Stimulated activated naive CD8-positive, alpha-beta T cell treated with anti-CD3 and anti-CD28 coated beads, Interleukin-15, amount 100 ng/mL, for 72 hours (primary cell): ENCODE data around the gene MYO10.

Source experiments
- ATAC-seq: fragments of 150-1000 bp; cut with Tn5 transposase; 2 replicates; pipeline ENCODE4 v1.10.0; 2021; ENCODE audit warnings: mild to moderate bottlenecking, moderate library complexity
- DNase-seq, 2 donors: peaks; one replicate each; pipeline ENCODE4 v3.0.0; 2021 to 2022
- H3K27ac Mint-ChIP-seq, 2 donors: one replicate each; pipeline ENCODE4 v1.8.0; 2022; ENCODE audit warnings: mild to moderate bottlenecking in 2 of 2, mixed read lengths in 2 of 2, moderate library complexity in 2 of 2
- H3K27me3 Mint-ChIP-seq: one replicate; pipeline ENCODE4 v1.8.0; 2022; ENCODE audit warnings: mixed read lengths
- H3K4me1 Mint-ChIP-seq: one replicate; pipeline ENCODE4 v1.8.0; 2022; ENCODE audit warnings: mild to moderate bottlenecking, mixed read lengths
- H3K4me3 Mint-ChIP-seq, 2 donors: one replicate each; pipeline ENCODE4 v1.8.0; 2022; ENCODE audit warnings: mild to moderate bottlenecking in 2 of 2, mixed read lengths in 2 of 2, moderate library complexity in 1 of 2
- H3K9me3 Mint-ChIP-seq, 2 donors: one replicate each; pipeline ENCODE4 v1.8.0; 2022; ENCODE audit warnings: mixed read lengths in 2 of 2

MYO10 gene

DNA sequence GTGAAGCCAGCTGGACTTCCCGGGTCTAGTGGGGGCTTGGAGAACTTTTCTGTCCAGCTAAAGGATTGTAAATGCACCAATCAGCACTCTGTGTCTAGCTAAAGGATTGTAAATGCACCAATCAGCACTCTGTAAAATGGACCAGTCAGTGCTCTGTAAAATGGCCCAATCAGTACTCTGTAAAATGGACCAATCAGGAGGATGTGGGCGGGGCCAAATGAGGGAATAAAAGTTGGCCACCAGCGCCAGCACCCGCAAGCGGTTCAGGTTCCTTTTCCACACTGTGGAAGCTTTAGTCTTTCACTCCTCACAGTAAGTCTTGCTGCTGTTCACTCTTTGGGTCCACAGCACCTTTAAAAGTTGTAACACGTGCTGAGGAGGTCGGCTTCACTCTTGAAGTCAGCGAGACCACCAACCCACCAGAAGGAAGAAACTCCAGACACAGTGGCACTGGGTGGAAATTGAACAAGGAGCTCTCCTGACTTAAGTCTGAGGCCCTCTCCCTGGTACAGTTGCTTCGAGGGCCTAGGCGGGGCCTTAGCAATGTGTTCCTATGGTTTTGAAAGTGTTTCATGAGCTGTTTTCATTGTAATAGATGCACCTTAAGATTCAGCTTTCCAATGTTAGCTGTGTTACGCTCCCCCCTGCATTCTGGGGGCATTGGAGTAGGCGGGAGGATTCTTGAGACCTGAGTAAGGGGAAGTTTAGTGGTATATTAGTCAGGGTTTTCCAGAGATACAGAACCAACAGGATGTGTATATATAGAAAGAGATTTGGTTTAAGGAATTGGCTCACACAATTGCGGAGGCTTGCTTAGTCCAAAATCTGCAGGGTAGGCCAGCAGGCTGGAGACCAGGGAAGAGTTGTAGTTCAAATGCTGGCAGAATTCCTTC, 21.5 kb upstream of the MYO10 start:
- H3K4me3 Mint-ChIP-seq, result no peak overlapping the region
- no peaks in the 10 kb centered on the region for H3K4me1 Mint-ChIP-seq
- H3K27me3 Mint-ChIP-seq, result peaks cover 7% of the 10 kb centered on the region
- DNase-seq, result no peak
- peaks cover 0 to 9% of the 10 kb centered on the region in 2 donors for H3K9me3 Mint-ChIP-seq
- H3K27ac Mint-ChIP-seq, result no peak overlapping the region
- ATAC-seq, result no peak

DNA sequence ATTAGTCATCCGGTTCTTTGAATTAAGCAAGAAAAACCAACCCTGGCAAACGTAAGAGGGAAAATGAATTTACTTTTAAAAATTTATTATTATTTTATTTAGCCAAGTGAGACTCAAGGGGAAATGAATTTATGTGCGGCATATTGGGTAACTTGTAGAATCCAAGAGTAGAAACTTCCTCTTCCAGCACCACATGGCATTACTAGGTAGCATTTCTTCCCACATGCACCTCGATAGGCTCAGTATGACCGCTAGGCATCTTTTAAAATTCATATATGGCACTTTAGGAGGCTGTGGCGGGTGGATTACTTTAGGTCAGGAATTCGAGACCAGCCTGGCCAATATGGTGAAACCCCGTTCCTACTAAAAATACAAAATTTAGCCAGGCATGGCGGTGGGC, 17.6 kb upstream of the MYO10 start:
- ATAC-seq, result no peak
- peaks cover 7 to 20% of the 10 kb centered on the region in 2 donors for H3K9me3 Mint-ChIP-seq
- peak overlapping the region in 1 of 2 donors; percentile 48 for H3K27ac Mint-ChIP-seq
- no peaks in the 10 kb centered on the region for H3K4me1 Mint-ChIP-seq
- no peak for DNase-seq
- H3K4me3 Mint-ChIP-seq, result no peak overlapping the region
- peaks cover 7% of the 10 kb centered on the region for H3K27me3 Mint-ChIP-seq

DNA sequence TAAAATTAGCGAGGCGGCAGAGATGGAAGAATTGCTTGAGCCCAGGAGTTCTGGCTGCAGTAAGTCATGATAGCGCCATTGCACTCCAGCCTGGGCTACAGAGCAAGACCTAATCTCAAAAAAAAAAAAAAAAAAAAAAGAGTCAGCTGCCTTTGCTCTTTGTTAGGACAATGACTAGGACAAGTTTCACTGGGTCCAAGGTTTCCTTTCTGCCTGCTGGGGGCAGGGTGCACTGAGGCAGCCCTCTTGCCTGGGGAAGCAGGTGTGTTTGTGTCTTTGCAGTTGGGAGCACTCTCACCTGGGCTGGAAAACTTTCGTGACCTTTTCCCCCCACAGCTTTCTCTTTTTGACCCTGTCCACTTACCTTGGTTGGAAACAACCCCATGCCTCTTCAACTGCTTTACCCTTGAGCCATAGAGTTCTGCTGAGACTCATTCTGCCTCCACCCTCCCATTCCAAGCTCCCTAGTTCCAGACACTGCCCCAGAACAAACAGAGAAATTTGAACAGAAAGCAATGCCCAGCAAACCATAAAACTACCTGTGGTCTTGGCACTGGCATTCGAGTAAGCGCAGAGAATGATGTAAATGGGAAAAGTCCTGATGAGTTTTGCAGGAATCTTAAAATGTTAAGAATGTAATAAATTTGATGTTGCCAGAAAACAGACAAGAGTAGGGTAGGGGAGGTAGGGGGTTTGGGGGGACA, 17.0 kb upstream of the MYO10 start:
- no peak overlapping the region for H3K27ac Mint-ChIP-seq
- peaks cover 11 to 20% of the 10 kb centered on the region in 2 donors for H3K9me3 Mint-ChIP-seq
- peaks cover 7% of the 10 kb centered on the region for H3K27me3 Mint-ChIP-seq
- H3K4me3 Mint-ChIP-seq, result no peak overlapping the region
- DNase-seq (no peak), ATAC-seq (no peak)
- no peaks in the 10 kb centered on the region for H3K4me1 Mint-ChIP-seq

DNA sequence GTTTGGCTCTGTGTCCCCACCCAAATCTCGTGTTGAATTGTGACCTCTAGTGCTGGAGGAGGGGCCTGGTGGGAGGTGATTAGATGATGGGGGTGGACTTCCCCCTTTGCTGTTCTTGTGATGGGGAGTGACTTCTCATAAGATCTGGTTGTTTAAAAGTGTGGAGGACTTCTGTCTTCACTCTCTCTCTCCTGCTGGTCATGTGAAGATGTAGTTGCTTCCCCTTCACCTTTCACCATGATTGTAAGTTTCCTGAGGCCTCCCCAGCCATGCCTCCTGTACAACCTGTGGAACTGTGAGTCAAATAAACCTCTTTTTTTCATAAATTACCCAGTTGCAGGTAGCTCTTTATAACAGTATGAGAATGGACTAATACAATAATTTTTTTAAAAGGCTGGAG, 10.6 kb upstream of the MYO10 start:
- no peak for DNase-seq
- H3K9me3 Mint-ChIP-seq, result peaks cover 25 to 32% of the 10 kb centered on the region in 2 donors
- no peaks in the 10 kb centered on the region for H3K4me1 Mint-ChIP-seq
- peaks cover 7% of the 10 kb centered on the region for H3K27me3 Mint-ChIP-seq
- ATAC-seq, result no peak
- no peak overlapping the region for H3K4me3 Mint-ChIP-seq
- no peak overlapping the region for H3K27ac Mint-ChIP-seq

DNA sequence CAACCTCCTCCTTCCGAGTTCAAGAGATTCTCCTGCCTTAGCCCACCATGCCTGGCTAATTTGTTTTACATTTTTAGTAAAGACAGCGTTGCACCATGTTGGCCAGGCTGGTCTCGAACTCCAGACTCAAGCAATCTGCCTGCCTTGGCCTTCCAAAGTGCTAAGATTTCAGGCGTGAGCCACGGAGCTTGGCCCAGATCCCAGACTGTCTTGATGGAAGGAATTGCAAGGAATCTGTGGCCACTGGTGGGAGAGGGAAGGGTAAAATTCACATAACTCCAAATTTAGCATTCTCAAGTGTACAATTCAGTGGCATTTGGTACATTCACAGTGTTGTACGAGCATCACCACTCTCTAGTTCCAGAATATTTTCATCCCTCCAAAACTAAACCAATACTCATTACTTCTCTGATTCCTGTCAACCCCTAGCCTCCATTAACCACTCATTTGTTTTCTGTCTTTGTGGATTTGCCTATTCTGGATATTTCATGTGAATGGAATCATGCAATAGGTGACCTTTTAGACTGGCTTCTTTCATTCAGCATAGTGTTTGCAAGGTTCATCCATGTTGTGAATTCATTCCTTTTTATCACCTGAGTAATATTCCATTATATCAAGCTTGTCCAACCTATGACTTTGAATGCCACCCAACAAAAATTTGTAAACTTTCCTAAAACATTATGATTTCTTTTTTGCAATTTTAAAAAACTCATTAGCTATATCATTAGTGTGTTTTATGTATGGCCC, 8.9 kb upstream of the MYO10 start:
- Mint-ChIP-seq H3K4me3 (no peak overlapping the region), H3K27me3 (peaks cover 14% of the 10 kb centered on the region), H3K4me1 (no peaks in the 10 kb centered on the region), H3K9me3 (peaks cover 25 to 31% of the 10 kb centered on the region in 2 donors), H3K27ac (no peak overlapping the region)
- no peak for DNase-seq
- no peak for ATAC-seq

DNA sequence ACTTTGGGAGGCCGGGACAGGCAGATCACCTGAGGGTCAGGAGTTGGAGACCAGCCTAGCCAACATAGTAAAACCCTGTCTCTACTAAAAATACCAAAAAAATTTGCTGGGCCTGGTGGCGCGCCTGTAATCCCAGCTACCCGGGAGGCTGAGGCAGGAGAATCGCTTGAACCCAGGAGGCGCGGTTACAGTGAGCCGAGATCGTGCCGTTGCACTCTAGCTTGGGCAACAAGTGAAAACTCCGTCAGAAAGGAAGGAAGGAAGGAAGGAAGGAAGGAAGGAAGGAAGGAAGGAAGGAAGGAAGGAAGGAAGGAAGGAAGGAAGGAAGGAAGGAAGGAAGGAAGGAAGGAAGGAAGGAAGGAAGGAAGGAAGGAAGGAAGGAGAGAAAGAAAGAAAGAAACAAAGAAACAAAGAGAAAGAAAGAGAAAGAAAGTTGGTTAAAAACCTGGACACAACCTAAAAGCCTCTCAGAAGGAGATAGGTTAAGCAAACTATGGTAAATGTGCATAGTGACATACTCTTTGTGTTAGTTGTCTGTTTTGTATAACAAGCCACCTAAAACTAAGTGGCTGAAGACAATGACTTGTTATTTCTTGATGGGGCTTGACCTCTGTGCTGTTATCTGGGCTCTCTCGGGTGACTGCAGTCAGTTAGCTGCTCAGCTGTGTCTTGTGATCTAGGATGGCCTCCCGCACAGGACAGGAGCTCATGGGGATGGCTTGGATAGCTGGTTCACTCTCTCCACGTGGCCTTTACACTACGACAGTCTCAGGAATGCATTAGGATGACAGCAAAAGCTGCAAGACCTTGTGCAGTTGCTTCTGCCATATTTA, 8.0 kb upstream of the MYO10 start:
- Mint-ChIP-seq H3K4me1 (no peaks in the 10 kb centered on the region), H3K27ac (no peak overlapping the region), H3K9me3 (peaks cover 18 to 22% of the 10 kb centered on the region in 2 donors), H3K27me3 (peaks cover 16% of the 10 kb centered on the region), H3K4me3 (no peak overlapping the region)
- ATAC-seq (no peak), DNase-seq (no peak)

DNA sequence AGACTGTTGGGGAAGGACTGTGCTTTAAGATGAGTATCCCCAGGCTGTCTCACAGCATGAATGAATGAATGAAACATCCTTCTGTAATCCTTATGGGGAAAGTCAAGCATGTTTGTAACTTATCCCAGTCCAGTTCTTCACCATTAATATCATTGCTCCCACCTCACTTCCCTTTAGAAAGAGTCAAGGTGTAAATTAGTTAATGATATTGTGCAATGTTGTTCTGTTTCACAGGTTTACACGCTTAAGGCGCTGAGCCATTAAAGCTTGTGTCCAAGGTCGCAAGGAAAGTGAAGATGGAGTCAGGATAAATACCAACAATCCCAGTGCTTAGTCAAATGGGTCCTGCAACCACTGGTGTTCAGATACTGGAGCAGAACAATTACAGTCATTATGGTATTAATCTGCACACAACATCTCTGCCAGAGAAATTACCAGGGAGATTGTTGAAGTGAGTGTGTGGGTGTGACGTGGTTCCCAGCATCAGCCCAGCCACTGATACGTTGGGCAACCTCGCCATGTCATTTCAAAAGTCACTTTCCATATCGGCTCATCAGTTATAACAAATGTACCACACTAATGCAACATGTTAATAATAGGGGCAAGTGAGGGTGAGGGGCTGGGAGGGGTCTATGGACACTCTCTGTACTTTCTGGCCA, 1.5 kb upstream of the MYO10 start:
- Mint-ChIP-seq H3K27me3 (peaks cover 67% of the 10 kb centered on the region), H3K27ac (no peak overlapping the region), H3K4me1 (peaks cover 33% of the 10 kb centered on the region), H3K9me3 (no peaks in the 10 kb centered on the region), H3K4me3 (peak overlapping the region in 1 of 2 donors; percentile 12)
- ATAC-seq (no peak), DNase-seq (no peak)

DNA sequence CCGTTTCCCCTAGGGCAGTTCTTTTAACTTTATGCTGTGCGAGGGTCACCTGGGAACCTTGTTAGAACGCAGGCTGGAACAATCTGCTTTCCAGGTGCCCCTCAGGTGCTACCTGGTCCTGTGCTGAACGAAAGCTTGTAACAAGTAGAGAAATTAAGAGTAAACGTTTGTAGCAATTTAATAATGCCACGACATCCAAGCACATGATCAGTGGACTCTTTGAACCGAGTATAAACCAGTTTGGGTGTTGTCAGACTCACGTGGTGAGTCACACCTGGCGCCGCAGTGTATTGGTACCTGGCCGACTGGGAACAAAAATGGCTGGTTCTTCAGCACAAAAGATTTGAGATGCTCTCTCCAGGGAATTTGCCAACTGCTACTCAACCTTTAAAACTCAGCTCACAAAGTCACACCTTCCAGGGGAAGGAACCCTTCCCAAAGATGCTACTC, 926 bp upstream of the MYO10 start:
- Mint-ChIP-seq H3K4me3 (peak overlapping the region; percentile 68), H3K27me3 (peaks cover 68% of the 10 kb centered on the region), H3K4me1 (peaks cover 33% of the 10 kb centered on the region), H3K27ac (no peak overlapping the region), H3K9me3 (no peaks in the 10 kb centered on the region)
- peak in 1 of 2 donors; percentile 1 for DNase-seq
- no peak for ATAC-seq

DNA sequence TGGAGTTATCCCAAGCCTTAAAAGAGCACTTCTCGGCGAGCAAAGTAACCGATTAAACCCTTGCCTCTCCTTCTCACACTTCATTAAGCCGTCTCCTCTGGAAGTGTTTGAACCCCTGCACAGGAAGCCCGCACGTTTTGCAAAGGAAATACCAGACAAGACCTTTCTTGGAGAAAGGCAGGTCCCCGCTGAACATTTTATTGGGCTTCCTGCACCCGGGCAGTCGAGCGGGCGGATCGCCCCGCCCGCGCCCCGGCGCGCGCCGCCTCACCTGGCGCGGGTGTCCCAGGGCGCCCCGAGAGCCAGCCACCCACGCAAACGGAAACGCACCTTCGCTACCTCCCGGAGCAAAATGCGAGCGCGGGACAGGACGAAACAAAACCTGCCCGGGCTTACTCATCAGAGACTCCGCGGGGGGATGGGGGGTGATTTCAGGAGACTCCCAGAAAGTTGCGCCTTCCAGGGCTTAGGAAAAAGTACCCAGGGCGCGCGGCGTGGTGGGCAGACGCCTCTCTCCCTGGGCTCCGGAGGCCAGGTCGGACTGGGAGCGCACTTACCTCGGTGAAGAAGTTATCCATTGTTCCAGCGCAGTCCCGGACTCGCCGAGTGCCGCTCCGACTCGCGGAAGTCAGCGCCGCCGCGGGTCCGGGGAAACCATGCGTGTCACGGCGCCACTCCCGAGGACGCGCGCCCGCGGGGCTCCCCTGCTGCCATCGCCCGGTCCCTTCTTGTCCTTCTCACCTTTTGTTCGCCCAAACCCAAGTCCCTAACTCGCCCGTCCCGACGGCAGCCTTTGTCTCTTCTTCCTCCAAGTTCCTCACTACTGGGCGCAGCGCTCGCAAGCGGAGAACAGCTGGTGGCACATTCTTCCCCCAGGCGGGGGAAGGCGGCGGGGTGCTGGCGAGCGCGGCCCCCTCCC, 598 bp downstream of the MYO10 start:
- Mint-ChIP-seq H3K9me3 (no peaks in the 10 kb centered on the region), H3K27ac (no peak overlapping the region), H3K4me3 (peak overlapping the region; percentile 78 to 88), H3K4me1 (peaks cover 33% of the 10 kb centered on the region), H3K27me3 (peaks cover 77% of the 10 kb centered on the region)
- peak; percentile 58 for ATAC-seq
- DNase-seq, result peak; percentile 28 to 48

DNA sequence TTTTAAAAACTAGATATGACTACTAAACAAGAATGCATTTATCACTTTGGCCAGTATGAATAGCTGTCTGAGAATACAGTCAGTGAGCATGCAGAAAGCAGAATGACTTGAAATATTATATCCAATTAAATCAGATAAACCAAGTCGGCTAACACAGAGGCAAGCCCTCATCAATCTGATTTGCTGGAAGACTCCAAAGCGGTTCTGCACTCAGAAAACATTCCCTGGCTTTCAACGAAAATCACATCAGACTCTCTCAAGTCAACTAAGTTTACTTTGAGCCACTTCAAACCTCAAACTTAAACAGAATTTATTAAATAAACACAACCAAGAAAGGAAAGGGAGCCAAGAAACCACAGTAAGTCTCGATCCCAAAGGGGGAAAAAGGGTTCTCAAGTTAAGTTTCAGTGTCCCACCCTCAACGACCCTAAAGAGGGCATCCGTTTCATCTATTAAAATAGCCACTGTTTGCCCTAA, 1.4 kb downstream of the MYO10 start:
- no peak overlapping the region for H3K27ac Mint-ChIP-seq
- peak overlapping the region; percentile 78 to 88 for H3K4me3 Mint-ChIP-seq
- no peak for DNase-seq
- H3K27me3 Mint-ChIP-seq, result peaks cover 78% of the 10 kb centered on the region
- ATAC-seq, result no peak
- no peaks in the 10 kb centered on the region for H3K9me3 Mint-ChIP-seq
- H3K4me1 Mint-ChIP-seq, result peaks cover 33% of the 10 kb centered on the region

DNA sequence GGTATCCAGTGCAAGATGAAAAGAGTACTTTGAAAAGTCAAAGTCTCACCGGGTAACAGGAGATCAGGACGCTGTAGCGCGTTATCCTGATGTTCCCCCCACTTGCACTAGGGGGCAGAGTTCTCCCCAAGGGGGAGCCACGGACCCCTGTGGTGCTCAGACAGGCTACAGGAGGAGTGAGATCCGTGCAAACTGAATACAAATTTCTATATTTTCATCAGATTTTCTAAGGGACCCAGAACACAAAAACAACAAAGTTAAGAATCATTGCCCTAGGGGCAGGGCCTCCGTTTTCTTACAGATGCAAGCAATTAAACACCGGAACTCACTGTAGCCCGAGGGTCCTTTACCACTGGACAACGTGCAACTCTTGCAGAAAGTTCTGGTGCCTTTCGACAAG, 2.0 kb downstream of the MYO10 start:
- H3K9me3 Mint-ChIP-seq, result no peaks in the 10 kb centered on the region
- DNase-seq (peak; percentile 48 to 53), ATAC-seq (peak; percentile 64)
- peaks cover 33% of the 10 kb centered on the region for H3K4me1 Mint-ChIP-seq
- no peak overlapping the region for H3K4me3 Mint-ChIP-seq
- peaks cover 79% of the 10 kb centered on the region for H3K27me3 Mint-ChIP-seq
- H3K27ac Mint-ChIP-seq, result no peak overlapping the region

DNA sequence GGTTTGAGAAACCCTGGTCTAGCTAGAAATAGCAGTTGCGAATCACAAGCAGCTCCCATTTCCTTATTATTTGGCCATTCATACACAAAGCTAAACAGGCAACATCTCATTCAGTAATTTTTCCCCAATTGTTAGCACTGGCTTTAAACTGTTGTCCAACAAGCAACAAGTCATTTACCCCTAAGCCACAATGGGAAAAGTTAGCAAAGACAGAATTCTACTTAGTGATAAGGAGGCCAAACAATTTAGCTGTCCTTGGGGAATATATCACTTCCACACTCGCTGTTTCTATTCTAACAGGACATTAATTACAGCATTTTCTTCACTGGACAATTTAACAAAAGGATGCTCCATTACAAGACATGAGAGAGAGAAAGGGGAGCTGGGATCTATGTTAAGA, 2.8 kb downstream of the MYO10 start:
- no peak overlapping the region for H3K27ac Mint-ChIP-seq
- H3K4me3 Mint-ChIP-seq, result no peak overlapping the region
- peaks cover 79% of the 10 kb centered on the region for H3K27me3 Mint-ChIP-seq

DNA sequence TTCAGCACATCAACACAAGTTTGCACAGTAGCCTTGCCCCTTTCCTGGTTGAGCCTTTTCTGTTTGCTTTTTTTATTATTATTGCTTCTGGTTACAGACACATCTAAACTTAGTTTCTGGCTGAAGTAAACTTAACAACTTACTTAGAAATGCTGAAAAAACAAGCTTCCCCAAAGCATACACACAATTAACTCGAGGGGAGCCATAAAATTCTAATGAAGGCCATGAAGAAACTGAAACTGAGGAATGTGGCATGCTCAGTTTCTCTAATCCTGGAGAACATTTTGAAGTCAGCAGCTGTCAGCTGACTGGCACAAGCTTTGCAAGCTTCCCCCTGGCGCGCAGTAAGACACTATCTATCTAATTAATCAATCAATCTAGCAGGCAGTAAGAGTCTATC, 3.7 kb downstream of the MYO10 start:
- ATAC-seq, result no peak

More for the DNA sequence above, 2.8 kb downstream of the MYO10 start:
- ATAC-seq (no peak), DNase-seq (no peak)
- Mint-ChIP-seq H3K9me3 (no peaks in the 10 kb centered on the region), H3K4me1 (peaks cover 33% of the 10 kb centered on the region)

More for the DNA sequence above, 3.7 kb downstream of the MYO10 start:
- Mint-ChIP-seq H3K4me1 (peaks cover 33% of the 10 kb centered on the region), H3K27ac (no peak overlapping the region), H3K4me3 (no peak overlapping the region), H3K27me3 (peaks cover 73% of the 10 kb centered on the region), H3K9me3 (no peaks in the 10 kb centered on the region)
- DNase-seq, result no peak
